NCI-H460 (cell line): ENCODE data around the gene GGT5. TPM values are rescaled to one million over a fixed set of nuclear protein-coding genes. Genes with fewer than 3 reads are reported as not detected.
"Not testable (repeated sequence)": the region's sequence is repeated elsewhere in the genome, so short reads cannot be mapped to it uniquely, and the experiment has no call there.

Source experiments
- DNase-seq: peaks from one replicate; pipeline ENCODE4 v3.0.0-alpha.2; 2016; ENCODE audit warnings: low read depth; ENCODE audit errors: extremely low read depth
- total RNA-seq: library from RNA; depleted of rRNA; stranded (reverse); fragments of >200 nt; shearing (Covaris generic); gene quantifications from 2 replicates; pipeline ENCODE4 v1.2.3, GENCODE V29; 2014

GGT5 gene
- total RNA-seq, 1 experiment from 2014 or later, result not detected

DNA sequence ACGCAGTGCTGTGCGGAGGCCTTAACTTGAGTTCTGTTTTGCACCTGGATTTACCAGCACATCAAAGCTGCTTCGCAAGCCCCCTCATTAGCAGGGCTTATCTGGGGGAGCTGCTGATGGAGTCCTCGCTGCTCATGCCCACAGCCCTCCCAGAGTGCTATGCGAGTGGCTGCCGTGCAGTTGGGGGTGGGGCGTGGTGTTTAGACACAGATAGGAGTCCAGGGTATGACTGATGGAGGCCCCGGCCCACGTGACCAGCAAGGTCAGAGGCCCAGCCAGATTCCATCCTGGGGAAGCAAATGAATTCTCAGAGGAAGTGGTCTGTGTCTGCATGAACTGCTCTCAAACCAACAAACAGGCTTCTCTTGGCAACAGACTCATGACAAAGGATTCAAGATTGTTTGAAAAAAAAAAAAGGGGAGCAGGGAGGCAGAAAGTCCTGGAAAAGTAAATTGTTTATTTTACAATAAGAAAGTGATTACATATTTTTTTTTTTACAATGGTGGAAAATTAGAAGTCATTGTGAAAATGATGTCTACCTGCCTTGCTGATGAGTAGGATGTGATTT, 19.5 kb upstream of the GGT5 start:
- DNase-seq, result not testable (repeated sequence)

DNA sequence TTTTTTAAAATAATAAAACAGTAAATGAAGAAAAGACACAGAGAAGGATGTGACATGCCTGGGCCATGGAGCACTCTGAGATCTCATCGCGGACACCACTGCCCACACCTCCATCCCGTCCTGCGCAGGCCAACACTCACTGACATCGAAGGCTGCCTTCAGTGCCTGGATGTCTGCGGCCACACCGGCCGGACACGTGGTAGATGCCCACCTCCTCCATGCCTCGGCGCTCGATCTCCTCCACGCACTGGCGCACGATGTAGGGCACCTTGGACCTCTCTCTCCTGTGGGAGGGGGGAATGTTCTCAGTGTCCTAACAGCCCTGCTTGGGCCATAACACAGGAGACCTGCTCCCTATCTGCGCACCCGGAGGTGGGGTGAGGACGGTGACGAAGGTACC, 18.6 kb upstream of the GGT5 start:
- DNase-seq, result not testable (repeated sequence)

DNA sequence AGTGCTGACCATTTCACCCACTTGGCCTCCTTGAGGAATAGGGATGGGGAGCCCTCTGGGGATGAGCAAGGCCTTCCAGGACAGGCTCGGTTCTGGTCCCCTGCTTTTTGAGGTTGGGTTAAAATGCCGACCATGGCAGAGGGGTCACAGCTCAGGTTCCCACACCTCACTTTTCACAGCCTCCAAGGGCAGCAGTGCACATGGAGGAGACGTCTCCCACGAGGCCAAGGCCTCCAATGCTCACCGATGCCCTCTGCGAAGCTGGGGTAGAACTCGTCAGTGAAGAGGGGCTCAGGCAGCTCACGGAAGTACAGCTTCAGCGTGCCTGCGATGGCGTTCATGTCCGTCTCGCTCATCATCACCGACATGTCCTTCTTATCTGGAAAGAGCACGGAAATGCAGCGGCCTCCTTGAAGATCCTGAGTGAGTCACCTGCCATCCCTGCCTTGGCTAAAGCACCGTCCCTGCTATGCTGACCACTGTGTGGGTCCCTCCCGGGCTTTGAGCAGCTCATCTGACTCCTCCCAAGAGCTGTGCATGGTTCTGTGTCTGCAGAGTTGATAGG, 17.4 kb upstream of the GGT5 start:
- DNase-seq, result not testable (repeated sequence)

- peak; percentile 63 for DNase-seq
Measured at GRCh38 chr22:24259459-24259858, 14.6 kb upstream of the GGT5 start.

DNA sequence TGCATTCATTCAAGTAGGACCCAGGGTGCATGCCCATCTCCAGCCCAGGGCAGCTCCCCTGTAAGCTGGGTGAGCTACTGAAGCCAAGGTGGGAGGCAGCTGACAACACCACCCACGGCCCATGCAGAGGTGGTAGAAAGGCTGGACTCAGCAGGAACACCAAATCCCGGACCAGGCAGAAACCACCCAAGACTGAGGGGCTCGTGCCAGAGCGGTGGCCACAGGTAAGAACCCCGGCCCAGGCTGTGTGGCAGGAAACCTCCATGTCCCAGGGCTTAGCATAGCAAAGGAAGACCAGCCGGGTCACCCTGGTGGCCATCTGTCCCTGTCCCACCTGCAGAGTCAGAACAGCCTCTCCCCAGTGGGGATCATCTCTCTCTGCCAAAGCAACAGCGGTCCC, 11.9 kb upstream of the GGT5 start:
- not testable (repeated sequence) for DNase-seq

- DNase-seq, result not testable (repeated sequence)
Measured at GRCh38 chr22:24256136-24256535, 11.3 kb upstream of the GGT5 start.

DNA sequence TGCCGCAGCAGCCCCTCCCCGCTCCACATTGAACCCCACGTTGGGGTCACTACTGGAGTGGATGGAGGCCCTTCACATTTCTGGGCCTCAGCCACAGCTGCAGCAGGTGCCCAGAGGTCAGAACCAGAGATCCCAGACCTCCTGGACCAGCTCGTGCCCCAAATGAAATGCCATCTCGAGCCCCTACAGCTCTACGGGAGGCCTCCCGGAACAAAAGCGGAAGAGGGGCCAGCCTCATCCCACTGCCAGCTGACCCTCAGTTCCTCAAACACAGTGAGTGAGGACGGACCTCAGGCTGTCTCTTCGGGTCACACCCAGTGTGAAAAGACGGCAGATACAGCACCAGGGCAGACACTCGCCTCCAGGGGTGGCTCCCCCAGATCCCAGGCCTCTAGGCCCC, 8.2 kb upstream of the GGT5 start:
- DNase-seq, result not testable (repeated sequence)

- DNase-seq, result not testable (repeated sequence)
Measured at GRCh38 chr22:24251286-24251685, 6.4 kb upstream of the GGT5 start.

DNA sequence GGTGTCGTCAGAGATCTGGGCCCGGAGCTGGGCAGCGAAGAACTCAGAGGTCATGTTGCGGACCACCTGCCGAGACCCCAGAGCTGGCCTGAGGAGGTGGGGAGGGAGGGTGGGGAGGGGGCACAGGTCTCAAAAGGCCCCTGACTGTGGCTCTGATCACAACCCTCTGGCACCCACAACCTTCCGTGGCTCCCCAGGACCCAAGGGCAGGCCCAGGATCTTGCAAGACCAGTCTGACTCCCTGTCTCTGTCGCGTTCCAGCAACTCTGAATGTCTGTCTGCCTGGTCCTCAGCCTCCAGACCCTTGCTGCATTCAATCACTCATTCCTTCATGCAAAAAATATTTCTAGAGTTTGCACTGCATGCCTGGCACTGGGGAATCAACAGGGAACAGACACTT, 4.5 kb upstream of the GGT5 start:
- DNase-seq, result not testable (repeated sequence)

GRCh38 chr22:24248611-24249010, 3.7 kb upstream of the GGT5 start:
- not testable (repeated sequence) for DNase-seq

- DNase-seq, result peak; percentile 62
Measured at GRCh38 chr22:24247564-24248344, 2.9 kb upstream of the GGT5 start.

GRCh38 chr22:24247011-24247507, 2.2 kb upstream of the GGT5 start:
- no peak for DNase-seq

- DNase-seq, result not testable (repeated sequence)
Measured at GRCh38 chr22:24245584-24246561, 991 bp upstream of the GGT5 start.

DNA sequence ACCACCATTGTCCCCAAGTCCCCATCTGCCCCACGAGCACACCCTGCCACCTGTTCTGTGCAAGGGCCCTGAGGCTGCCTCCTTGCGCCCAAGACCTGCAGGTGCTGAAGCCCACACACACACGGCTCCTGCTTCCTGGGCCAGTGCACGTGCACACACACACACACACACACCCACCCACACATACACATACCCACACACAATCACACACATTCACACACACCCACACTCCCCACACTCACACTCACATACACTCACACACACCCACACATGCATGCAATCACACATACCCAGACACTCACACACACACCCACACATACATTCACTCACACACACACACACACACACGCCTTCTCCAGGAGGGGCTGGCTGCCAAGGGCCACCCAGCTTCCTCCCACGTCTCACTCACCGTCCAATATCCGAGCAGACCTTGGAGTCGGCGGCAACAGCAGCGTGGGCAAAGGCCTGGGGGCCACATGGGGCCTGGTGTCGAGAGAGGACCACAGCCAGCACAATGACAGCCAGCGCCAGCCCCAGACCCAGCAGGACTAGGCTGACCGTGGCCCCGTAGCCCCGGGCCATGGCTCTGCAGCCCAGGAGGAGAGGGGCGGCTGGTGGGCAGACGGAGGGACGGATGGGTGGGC, 616 bp downstream of the GGT5 start:
- DNase-seq, result no peak

DNA sequence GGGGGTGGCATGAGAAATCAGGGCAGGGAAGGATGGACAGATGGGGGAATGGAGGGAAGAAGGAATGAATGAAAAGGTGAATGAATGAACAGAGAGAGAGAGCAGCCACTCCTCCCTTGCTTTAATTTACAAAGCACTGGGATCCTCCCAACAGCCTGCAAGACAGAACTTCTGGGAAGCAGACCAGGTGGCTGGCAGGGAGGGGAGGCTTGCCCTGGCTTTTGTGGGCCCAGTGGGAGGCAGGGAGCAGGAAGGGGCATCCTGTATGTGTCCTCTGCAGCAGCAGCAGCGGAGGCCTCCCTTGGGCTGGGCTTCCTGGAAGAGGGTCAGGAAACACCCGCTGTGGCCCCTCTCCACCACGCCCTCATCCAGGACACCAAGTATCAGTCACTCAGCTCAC, 1.5 kb downstream of the GGT5 start:
- DNase-seq, result not testable (repeated sequence)

DNA sequence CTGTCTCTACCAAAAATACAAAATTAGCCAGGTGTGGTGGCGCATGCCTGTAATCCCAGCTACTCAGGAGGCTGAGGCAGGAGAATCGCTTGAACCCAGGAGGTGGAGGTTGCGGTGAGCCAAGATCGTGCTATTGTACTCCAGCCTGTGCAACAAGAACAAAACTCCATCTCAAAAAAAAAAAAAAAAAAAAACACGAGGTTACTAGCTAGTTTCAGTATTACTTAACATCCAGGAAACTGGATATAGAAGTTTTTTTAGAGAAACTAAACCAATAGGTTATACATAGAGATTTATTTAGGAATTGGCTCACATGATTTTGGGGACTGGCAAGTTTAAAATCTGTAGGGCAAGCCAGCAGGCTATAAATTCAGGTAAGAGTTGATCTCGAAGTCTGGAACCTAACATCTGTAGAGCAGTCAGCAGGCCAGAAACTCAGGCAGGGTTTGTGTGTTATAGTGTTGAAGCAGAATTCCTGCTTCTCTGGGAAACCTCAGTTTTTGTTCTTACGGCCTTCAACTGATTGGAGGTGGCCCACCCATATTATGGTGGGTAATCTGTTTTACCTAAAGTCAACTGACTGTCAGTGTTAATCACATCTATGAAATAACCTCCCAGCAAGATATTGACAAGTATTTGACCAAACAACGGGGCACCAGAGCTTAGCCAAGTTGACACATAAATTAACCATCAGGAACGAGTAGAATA, 3.7 kb downstream of the GGT5 start:
- not testable (repeated sequence) for DNase-seq

DNA sequence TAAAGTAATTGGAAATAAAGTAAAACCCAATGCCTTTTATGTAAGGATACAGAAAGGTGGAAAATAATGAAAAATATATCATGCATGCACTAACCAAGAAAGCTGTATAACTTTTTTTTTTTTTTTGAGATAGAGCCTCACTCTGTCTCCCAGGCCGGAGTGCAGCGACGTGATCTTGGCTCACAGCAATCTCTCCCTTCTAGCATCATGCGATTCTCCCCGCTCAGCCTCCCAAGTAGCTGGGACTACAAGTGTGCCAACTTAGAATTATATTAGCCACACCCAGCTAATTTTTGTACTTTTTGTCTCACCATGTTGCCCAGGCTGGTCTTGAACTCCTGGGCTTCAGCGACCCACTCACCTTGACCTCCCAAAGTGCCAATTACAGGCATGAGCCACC, 4.5 kb downstream of the GGT5 start:
- DNase-seq, result no peak

- not testable (repeated sequence) for DNase-seq
Measured at GRCh38 chr22:24238101-24238694, 6.7 kb downstream of the GGT5 start.

DNA sequence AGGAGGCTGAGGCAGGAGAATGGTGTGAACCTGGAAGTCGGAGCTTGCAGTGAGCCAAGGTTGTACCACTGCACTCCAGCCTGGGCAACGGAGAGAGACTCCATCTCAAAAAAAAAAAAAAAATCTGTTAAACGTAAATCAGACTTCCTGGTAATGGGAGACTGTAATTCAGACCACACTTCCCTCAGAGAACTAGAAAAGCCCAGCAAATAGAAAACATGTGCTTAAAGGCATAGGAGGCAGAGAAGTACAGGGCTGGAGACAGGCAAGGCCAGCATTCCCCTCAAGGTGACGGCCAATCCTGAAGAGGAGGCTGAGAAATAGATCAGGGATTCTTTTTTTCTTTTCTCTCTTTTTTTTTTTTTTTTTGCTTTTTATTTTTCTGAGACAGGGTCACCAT, 8.2 kb downstream of the GGT5 start:
- DNase-seq, result no peak
